ENCODE data around the gene GRIK3.

The GRIK3 gene

DNA sequence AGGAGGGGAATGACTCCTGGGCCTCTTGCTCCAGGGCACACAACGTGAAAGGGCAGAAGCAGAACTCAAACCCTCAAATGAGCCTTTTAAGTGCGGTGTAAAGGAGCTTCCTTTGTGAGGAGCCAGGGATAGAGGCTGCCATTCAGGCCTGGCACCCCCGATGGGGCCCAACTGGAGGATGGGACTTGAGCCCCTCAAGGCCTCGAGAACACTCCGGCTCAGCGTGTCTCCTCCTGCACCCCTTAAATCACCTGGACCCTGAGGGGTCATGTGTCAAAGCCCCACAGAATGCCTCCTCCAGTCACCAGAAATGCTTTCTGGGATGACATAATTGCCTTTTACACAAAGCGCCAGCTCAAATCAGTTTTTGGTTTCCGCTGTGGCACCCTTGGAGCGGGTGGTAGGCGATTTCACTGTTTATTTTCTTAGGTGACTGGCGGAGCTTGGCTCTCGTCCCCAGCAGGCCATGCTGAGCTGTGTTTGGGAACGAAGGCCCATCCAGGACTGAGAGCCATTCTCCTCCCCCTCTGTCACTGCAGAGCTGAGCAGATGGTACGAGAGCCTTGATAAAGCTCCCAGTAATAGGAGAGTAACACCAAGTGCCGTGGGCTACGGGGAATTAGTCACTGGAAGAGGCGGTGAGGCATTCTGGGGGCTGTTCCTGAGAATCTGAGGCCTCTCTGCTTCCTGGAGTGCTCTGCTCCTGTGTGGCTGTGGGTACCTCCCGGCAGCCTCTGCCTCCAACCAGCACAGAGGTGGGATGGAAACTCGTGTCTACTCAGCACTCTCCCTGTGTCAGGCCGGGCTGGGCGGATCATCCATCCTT is 163.0 kb downstream of the GRIK3 start:
- TF ChIP-seq, protein P1, sequence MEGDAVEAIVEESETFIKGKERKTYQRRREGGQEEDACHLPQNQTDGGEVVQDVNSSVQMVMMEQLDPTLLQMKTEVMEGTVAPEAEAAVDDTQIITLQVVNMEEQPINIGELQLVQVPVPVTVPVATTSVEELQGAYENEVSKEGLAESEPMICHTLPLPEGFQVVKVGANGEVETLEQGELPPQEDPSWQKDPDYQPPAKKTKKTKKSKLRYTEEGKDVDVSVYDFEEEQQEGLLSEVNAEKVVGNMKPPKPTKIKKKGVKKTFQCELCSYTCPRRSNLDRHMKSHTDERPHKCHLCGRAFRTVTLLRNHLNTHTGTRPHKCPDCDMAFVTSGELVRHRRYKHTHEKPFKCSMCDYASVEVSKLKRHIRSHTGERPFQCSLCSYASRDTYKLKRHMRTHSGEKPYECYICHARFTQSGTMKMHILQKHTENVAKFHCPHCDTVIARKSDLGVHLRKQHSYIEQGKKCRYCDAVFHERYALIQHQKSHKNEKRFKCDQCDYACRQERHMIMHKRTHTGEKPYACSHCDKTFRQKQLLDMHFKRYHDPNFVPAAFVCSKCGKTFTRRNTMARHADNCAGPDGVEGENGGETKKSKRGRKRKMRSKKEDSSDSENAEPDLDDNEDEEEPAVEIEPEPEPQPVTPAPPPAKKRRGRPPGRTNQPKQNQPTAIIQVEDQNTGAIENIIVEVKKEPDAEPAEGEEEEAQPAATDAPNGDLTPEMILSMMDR (IDR thresholded peaks at IDR 0.05; ENCODE audit: low read depth, low read length, missing control alignments): no peak
- DNase-seq (ENCODE audit: extremely low read depth, low read depth): no peak
- no peak overlapping the region for H3K4me3 ChIP-seq (replicated peaks; ENCODE audit: low read depth, low read length)

DNA sequence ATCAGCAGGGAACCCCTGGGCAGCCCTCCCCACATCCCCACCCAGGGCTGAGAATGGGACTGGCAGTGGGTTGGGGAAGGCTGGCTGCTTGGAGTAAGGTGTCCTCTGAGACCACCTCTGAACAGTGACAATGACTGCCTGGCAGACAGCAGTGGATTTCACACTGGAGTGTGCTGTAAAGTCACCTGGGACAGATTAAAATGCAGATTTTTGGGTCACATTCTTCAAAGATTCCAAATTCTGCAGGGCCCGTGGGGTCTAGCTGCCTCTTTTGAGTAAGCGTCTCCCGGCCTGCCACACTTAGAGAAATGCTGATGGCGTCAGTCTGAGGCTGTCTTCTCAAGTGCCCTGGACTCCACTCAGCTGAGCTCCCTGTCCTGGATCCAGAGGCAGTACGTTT is 164.5 kb downstream of the GRIK3 start:
- TF ChIP-seq, protein P1 (IDR thresholded peaks at IDR 0.05; ENCODE audit: low read depth, low read length, missing control alignments): no peak
- no peak overlapping the region for H3K4me3 ChIP-seq (replicated peaks; ENCODE audit: low read depth, low read length)
- no peak for DNase-seq (ENCODE audit: extremely low read depth, low read depth)

DNA sequence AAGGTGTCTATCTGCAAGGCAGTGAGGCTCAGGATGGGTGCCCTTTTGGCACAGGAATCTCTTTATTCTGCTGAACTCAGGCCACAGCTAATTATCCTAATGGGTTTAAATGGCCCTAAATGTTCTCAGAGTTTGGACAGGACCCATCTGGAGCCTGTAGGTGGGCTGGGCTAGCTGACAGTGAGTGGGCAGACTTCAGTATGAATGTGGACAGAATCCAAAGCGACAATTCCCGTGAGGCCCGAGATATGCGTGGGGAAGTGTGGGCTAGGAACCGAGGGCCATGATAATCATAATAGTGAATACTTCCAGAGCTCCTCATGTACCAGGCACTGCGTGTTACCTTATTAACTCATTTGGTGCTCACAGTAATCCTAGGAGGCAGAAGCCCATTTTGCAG is 165.3 kb downstream of the GRIK3 start:
- TF ChIP-seq, protein P1 (IDR thresholded peaks at IDR 0.05; ENCODE audit: low read depth, low read length, missing control alignments): no peak
- DNase-seq (ENCODE audit: extremely low read depth, low read depth): no peak
- no peak overlapping the region for H3K4me3 ChIP-seq (replicated peaks; ENCODE audit: low read depth, low read length)

DNA sequence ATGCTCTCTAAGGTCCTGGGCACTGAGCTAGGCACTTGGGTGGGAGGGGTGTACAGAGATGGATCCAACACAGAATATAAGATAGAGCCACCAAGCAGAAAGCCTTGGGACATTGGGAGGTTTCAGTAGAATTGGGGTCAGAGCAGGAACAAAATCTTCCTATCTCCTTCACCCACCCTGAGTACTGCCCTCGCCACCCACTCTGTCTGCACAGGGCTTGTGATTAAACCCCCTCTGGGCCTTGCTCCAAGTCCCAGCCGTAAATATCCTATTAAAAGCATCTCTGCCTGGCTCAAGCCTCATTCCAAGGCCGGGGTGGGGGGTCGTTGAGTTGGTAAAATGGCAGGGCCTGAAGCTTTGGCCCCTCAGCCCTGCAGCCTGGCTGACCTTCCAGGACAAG is 166.7 kb downstream of the GRIK3 start:
- TF ChIP-seq, protein P1 (IDR thresholded peaks at IDR 0.05; ENCODE audit: low read depth, low read length, missing control alignments): no peak
- no peak overlapping the region for H3K4me3 ChIP-seq (replicated peaks; ENCODE audit: low read depth, low read length)
- DNase-seq (ENCODE audit: extremely low read depth, low read depth): no peak

DNA sequence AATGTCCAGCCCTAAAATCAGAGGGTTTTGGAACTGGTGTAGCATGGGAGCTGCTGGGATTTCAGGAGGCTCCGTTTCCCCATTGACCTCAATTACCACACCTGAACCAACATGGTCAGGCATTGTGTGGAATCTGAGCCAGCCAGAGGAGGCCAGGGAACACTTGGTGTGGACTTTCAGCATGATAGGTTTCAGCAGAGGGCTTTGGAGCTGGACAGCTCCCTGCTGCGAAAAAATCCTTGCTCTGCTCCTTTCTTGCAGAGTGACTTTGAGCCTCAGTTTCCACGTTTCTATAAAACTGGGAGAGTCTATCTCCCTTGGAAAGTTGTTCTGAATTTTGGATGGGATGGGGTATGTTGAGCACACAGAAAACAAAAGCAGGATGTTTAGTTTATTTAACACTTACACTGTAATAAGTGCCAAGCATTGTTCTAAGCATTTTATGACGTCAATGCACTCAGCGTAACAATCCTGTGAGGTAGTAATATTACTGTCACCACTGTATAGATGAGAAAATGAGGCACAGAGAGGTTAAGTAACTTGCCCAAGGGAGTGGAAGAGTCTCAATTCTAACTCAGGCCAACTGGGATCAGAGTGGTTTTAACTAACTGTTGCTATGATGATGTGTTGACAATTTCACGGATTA is 168.0 kb downstream of the GRIK3 start:
- DNase-seq (ENCODE audit: extremely low read depth, low read depth): no peak
- TF ChIP-seq, protein P1 (IDR thresholded peaks at IDR 0.05; ENCODE audit: low read depth, low read length, missing control alignments): no peak
- no peak overlapping the region for H3K4me3 ChIP-seq (replicated peaks; ENCODE audit: low read depth, low read length)

DNA sequence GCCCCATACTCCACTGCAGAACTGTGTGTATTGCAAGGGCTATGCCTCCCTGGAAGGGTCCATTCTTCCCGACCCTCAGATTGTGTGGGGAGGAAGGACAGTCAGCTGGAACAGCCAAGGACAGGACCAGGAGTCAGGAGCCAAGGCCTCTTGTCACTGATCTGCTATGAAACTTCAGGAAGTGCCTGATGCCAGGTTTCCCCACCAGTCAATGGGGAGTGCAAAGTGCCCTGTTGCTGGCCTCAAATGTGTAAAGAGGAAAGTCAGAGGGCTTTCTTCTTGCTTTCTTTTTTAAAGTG is 168.8 kb downstream of the GRIK3 start:
- TF ChIP-seq, protein P1 (IDR thresholded peaks at IDR 0.05; ENCODE audit: low read depth, low read length, missing control alignments): no peak
- no peak overlapping the region for H3K4me3 ChIP-seq (replicated peaks; ENCODE audit: low read depth, low read length)
- no peak for DNase-seq (ENCODE audit: extremely low read depth, low read depth)
